ENCODE measurements around the gene P2RY8.
"Not testable (repeated sequence)": the region's sequence is repeated elsewhere in the genome, so short reads cannot be mapped to it uniquely, and the experiment has no call there.

The P2RY8 gene

GRCh38 chrX:1524874-1525582 is 12.0 kb downstream of the P2RY8 start:
- no peak for DNase-seq (ENCODE audit: low spot score)
- TF ChIP-seq CTCF (IDR thresholded peaks at IDR 0.05; ENCODE audit: extremely low read depth, insufficient read depth, missing control alignments), result no peak
- in situ Hi-C loops (cut with MboI; ENCODE audit: low pct_unique_long_range_greater_than_20kb, low sequenced_read_pairs, unreplicated experiment), result no loop called here

- DNase-seq (ENCODE audit: low spot score); in situ Hi-C loops (cut with MboI; ENCODE audit: low pct_unique_long_range_greater_than_20kb, low sequenced_read_pairs, unreplicated experiment): not testable (repeated sequence)
Measured at GRCh38 chrX:1522905-1523304, 14.1 kb downstream of the P2RY8 start.

GRCh38 chrX:1521459-1521956 is 15.5 kb downstream of the P2RY8 start:
- in situ Hi-C loops (cut with MboI; ENCODE audit: low pct_unique_long_range_greater_than_20kb, low sequenced_read_pairs, unreplicated experiment), result no loop called here
- peak; percentile 83 for DNase-seq (ENCODE audit: low spot score)
- no peak for TF ChIP-seq CTCF (IDR thresholded peaks at IDR 0.05; ENCODE audit: extremely low read depth, insufficient read depth, missing control alignments)

- no peak for DNase-seq (ENCODE audit: low spot score)
- no peak for TF ChIP-seq CTCF (IDR thresholded peaks at IDR 0.05; ENCODE audit: extremely low read depth, insufficient read depth, missing control alignments)
- in situ Hi-C loops (cut with MboI; ENCODE audit: low pct_unique_long_range_greater_than_20kb, low sequenced_read_pairs, unreplicated experiment), result no loop called here
Measured at GRCh38 chrX:1520350-1520749, 16.6 kb downstream of the P2RY8 start.

- in situ Hi-C loops (cut with MboI; ENCODE audit: low pct_unique_long_range_greater_than_20kb, low sequenced_read_pairs, unreplicated experiment), result no loop called here
- no peak for DNase-seq (ENCODE audit: low spot score)
- no peak for TF ChIP-seq CTCF (IDR thresholded peaks at IDR 0.05; ENCODE audit: extremely low read depth, insufficient read depth, missing control alignments)
Measured at GRCh38 chrX:1519022-1519497, 17.9 kb downstream of the P2RY8 start.

- TF ChIP-seq CTCF (IDR thresholded peaks at IDR 0.05; ENCODE audit: extremely low read depth, insufficient read depth, missing control alignments), result no peak
- in situ Hi-C loops (cut with MboI; ENCODE audit: low pct_unique_long_range_greater_than_20kb, low sequenced_read_pairs, unreplicated experiment), result no loop called here
Measured at GRCh38 chrX:1518512-1518911, 18.5 kb downstream of the P2RY8 start.

GRCh38 chrX:1516596-1517104 is 20.3 kb downstream of the P2RY8 start:
- no peak for DNase-seq (ENCODE audit: low spot score)
- in situ Hi-C loops (cut with MboI; ENCODE audit: low pct_unique_long_range_greater_than_20kb, low sequenced_read_pairs, unreplicated experiment), result no loop called here
- TF ChIP-seq CTCF (IDR thresholded peaks at IDR 0.05; ENCODE audit: extremely low read depth, insufficient read depth, missing control alignments), result no peak

More at GRCh38 chrX:1518512-1518911, 18.5 kb downstream of the P2RY8 start:
- no peak for DNase-seq (ENCODE audit: low spot score)

All from GM13977 (cell line).